Liver (tissue), 9 donors: ENCODE data around the gene GJC1. TPM values are rescaled to one million over a fixed set of nuclear protein-coding genes. Genes with fewer than 3 reads are reported as not detected.

Source experiments
- DNase-seq: peaks from one replicate; pipeline ENCODE4 v3.0.0-alpha.2; 2017; ENCODE audit warnings: low spot score
- H3K27ac ChIP-seq, 2 donors: one replicate each; pipeline ENCODE4 v1.7.0; 2013; ENCODE audit warnings: inconsistent platforms in 2 of 2, low read length in 2 of 2, control low read depth in 1 of 2, low read depth in 1 of 2, mild to moderate bottlenecking in 1 of 2
- H3K27me3 ChIP-seq, 4 donors: one replicate each; pipeline versions ENCODE4 v1.6.1 to v1.7.0; 2013; ENCODE audit warnings: low read length in 3 of 4, inconsistent platforms in 1 of 4, mild to moderate bottlenecking in 1 of 4, moderate library complexity in 1 of 4; ENCODE audit not compliant: control insufficient read depth in 4 of 4, insufficient read depth in 4 of 4
- H3K36me3 ChIP-seq, 4 donors: one replicate each; pipeline versions ENCODE4 v1.6.1 to v1.7.0; 2013; ENCODE audit warnings: low read length in 3 of 4, mild to moderate bottlenecking in 3 of 4, low read depth in 1 of 4, moderate library complexity in 1 of 4; ENCODE audit not compliant: control insufficient read depth in 4 of 4, insufficient read depth in 3 of 4
- H3K4me1 ChIP-seq, 4 donors: one replicate each; pipeline versions ENCODE4 v1.6.1 to v1.7.0; 2013; ENCODE audit warnings: low read length in 3 of 4, mild to moderate bottlenecking in 3 of 4, moderate library complexity in 1 of 4; ENCODE audit not compliant: control insufficient read depth in 4 of 4, insufficient read depth in 4 of 4
- H3K4me3 ChIP-seq, 3 donors: one replicate each; pipeline versions ENCODE4 v1.6.1 to v1.7.0; 2013; ENCODE audit warnings: low read length in 3 of 3, control low read depth in 1 of 3, low read depth in 1 of 3, mild to moderate bottlenecking in 1 of 3
- H3K9ac ChIP-seq, 2 donors: one replicate each; pipeline ENCODE4 v1.7.0; 2013; ENCODE audit warnings: low read length in 2 of 2, mild to moderate bottlenecking in 2 of 2, moderate library complexity in 2 of 2, control low read depth in 1 of 2, low read depth in 1 of 2
- H3K9me3 ChIP-seq, 4 donors: one replicate each; pipeline versions ENCODE4 v1.6.1 to v1.7.0; 2013; ENCODE audit warnings: low read length in 3 of 4; ENCODE audit not compliant: control insufficient read depth in 4 of 4
- CTCF ChIP-seq: fragments of 150-350 bp; IDR thresholded peaks from 2 replicates; pipeline ENCODE4 v1.5.1; 2017; ENCODE audit warnings: improper control_type of control experiment, low read depth, low read length; ENCODE audit not compliant: missing input control
- EGR1 ChIP-seq, 2 donors: IDR thresholded peaks; 2 replicates each; pipeline ENCODE4 v1.6.1; 2016 to 2018; ENCODE audit warnings: antibody characterized with exemption in 2 of 2, low read depth in 2 of 2
- FOXA1 ChIP-seq: IDR thresholded peaks from 2 replicates; pipeline ENCODE4 v1.6.1; 2016; ENCODE audit warnings: antibody characterized with exemption
- FOXA2 ChIP-seq: IDR thresholded peaks from 2 replicates; pipeline ENCODE4 v1.6.1; 2016; ENCODE audit warnings: antibody characterized with exemption
- GABPA ChIP-seq, 2 donors: IDR thresholded peaks in 1 of 2; conservative IDR thresholded peaks in 1 of 2; 2 replicates each; pipeline ENCODE4 v1.6.1; 2016; ENCODE audit warnings: antibody characterized with exemption in 2 of 2, mild to moderate bottlenecking in 1 of 2, moderate library complexity in 1 of 2
- HNF4G ChIP-seq: IDR thresholded peaks from 2 replicates; pipeline ENCODE4 v1.6.1; 2016; ENCODE audit warnings: antibody characterized with exemption
- NR2F2 ChIP-seq: IDR thresholded peaks from 2 replicates; pipeline ENCODE4 v1.6.1; 2016; ENCODE audit warnings: antibody characterized with exemption
- RAD21 ChIP-seq, 2 donors: IDR thresholded peaks; 2 replicates each; pipeline ENCODE4 v1.6.1; 2016; ENCODE audit warnings: antibody characterized with exemption in 2 of 2, mild to moderate bottlenecking in 2 of 2
- RXRA ChIP-seq, 2 donors: IDR thresholded peaks; 2 replicates each; pipeline ENCODE4 v1.6.1; 2017 to 2018; ENCODE audit warnings: antibody characterized with exemption in 2 of 2, mild to moderate bottlenecking in 1 of 2
- SP1 ChIP-seq: IDR thresholded peaks from 2 replicates; pipeline ENCODE4 v1.6.1; 2018; ENCODE audit warnings: antibody characterized with exemption, mild to moderate bottlenecking
- TAF1 ChIP-seq: conservative IDR thresholded peaks from 2 replicates; pipeline ENCODE4 v1.6.1; 2016; ENCODE audit warnings: antibody characterized with exemption, mild to moderate bottlenecking
- ZBTB33 ChIP-seq: IDR thresholded peaks from 2 replicates; pipeline ENCODE4 v1.6.1; 2016; ENCODE audit warnings: antibody characterized with exemption
- WGBS: extraction: QIAGEN DNeasy Blood & Tissue Kit; methylation state at CpG from one replicate; pipeline ENCODE4 v1.1.7; 2013; 5-methylcytosine and 5-hydroxymethylcytosine counted together
- polyA plus RNA-seq, 2 donors: library from polyadenylated mRNA; stranded (reverse) in 1 of 2; unstranded in 1 of 2; fragments of 200-250 nt in 1 of 2; fragments of >200 nt in 1 of 2; fragmentation: Nextera tagmentation in 1 of 2; extraction: Ambion mirVana in 1 of 2; gene quantifications; one replicate each; pipeline versions ENCODE4 v1.2.1 to v1.2.3, GENCODE V29; 2013 to 2015
- total RNA-seq, 2 donors: library from RNA; depleted of rRNA; stranded (reverse); fragments of >200 nt; gene quantifications; one replicate each; pipeline ENCODE4 v1.2.3, GENCODE V29; 2014
- TF ChIP-seq, protein P1 (sequence below): IDR thresholded peaks from 2 replicates; pipeline ENCODE4 v1.6.1; 2016; ENCODE audit warnings: antibody characterized with exemption
- TF ChIP-seq, protein P2 (sequence below): IDR thresholded peaks from 2 replicates; pipeline ENCODE4 v1.6.1; 2016; ENCODE audit warnings: antibody characterized with exemption, mild to moderate bottlenecking
- donor health status: healthy.
- donor health status: healthy.
- donor health status: healthy.
- donor health status: healthy.
- donor health status: healthy.

Gene GJC1
- total and polyA plus RNA-seq, 4 donors = 0.17 to 1.4 (median 0.77) TPM

- no peak overlapping the region for H3K9ac ChIP-seq
- H3K9me3 ChIP-seq = no peaks in the 10 kb centered on the region
- H3K4me1 ChIP-seq = peaks cover 0 to 8% (median 5%) of the 10 kb centered on the region in 4 donors
- H3K27ac ChIP-seq = no peak overlapping the region
- no peaks in the 10 kb centered on the region for H3K27me3 ChIP-seq
- DNase-seq = no peak
- TF ChIP-seq EGR1 (IDR thresholded peaks at IDR 0.05; ENCODE audit: low read depth in 2 of 2) = no peak
- no peak overlapping the region for H3K4me3 ChIP-seq
- WGBS = 91% methylated on average over 6 of the region's 6 CpGs
- H3K36me3 ChIP-seq = peaks cover 12 to 72% (median 43%) of the 10 kb centered on the region in 4 donors
Observed at GRCh38 chr17:44865931-44866330, 35.8 kb upstream of the GJC1 start.

DNA sequence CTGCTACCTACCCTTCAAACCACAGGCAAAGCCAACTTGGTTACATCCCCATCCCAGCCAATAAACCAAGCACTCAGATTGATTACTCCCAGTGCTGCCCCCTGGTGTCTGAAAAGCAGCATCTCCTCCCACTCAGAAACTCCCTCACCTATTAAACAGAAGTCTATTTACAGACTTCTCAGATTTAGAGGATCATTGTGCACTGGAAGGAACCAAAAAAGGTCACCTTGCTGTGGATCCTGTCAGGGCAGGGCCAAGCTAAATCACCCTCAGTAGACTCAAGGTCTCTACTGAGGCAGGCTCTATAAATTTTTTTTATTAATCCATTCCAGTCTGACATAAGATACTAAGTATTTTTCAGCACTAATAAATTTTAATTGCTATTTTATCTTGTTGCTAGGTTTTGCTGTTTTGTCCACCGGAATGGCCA is 35.2 kb upstream of the GJC1 start:
- TF ChIP-seq SP1 = no peak
- TF ChIP-seq FOXA1 = no peak
- TF ChIP-seq ZBTB33 = no peak
- TF ChIP-seq NR2F2 = no peak
- no peak for TF ChIP-seq RXRA (IDR thresholded peaks at IDR 0.05)
- TF ChIP-seq TAF1 = no peak
- peak; percentile 90 for TF ChIP-seq CTCF
- no peak for TF ChIP-seq GABPA (IDR thresholded peaks at IDR 0.05 in 1 of 2, conservative IDR thresholded peaks at IDR 0.05 in 1 of 2)
- TF ChIP-seq, protein P1, sequence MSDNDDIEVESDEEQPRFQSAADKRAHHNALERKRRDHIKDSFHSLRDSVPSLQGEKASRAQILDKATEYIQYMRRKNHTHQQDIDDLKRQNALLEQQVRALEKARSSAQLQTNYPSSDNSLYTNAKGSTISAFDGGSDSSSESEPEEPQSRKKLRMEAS = no peak
- TF ChIP-seq, protein P2, sequence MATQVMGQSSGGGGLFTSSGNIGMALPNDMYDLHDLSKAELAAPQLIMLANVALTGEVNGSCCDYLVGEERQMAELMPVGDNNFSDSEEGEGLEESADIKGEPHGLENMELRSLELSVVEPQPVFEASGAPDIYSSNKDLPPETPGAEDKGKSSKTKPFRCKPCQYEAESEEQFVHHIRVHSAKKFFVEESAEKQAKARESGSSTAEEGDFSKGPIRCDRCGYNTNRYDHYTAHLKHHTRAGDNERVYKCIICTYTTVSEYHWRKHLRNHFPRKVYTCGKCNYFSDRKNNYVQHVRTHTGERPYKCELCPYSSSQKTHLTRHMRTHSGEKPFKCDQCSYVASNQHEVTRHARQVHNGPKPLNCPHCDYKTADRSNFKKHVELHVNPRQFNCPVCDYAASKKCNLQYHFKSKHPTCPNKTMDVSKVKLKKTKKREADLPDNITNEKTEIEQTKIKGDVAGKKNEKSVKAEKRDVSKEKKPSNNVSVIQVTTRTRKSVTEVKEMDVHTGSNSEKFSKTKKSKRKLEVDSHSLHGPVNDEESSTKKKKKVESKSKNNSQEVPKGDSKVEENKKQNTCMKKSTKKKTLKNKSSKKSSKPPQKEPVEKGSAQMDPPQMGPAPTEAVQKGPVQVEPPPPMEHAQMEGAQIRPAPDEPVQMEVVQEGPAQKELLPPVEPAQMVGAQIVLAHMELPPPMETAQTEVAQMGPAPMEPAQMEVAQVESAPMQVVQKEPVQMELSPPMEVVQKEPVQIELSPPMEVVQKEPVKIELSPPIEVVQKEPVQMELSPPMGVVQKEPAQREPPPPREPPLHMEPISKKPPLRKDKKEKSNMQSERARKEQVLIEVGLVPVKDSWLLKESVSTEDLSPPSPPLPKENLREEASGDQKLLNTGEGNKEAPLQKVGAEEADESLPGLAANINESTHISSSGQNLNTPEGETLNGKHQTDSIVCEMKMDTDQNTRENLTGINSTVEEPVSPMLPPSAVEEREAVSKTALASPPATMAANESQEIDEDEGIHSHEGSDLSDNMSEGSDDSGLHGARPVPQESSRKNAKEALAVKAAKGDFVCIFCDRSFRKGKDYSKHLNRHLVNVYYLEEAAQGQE = no peak
- no peak for TF ChIP-seq EGR1 (IDR thresholded peaks at IDR 0.05; ENCODE audit: low read depth in 2 of 2)
- TF ChIP-seq FOXA2 = no peak
- TF ChIP-seq RAD21 (IDR thresholded peaks at IDR 0.05) = peak; percentile 76 to 83
- TF ChIP-seq HNF4G = no peak
- DNase-seq = peak; percentile 70
- H3K36me3 ChIP-seq = peaks cover 15 to 73% (median 43%) of the 10 kb centered on the region in 4 donors
- 70% methylated on average over 1 of the region's 1 CpG for WGBS
- no peaks in the 10 kb centered on the region for H3K27me3 ChIP-seq
- H3K27ac ChIP-seq = no peak overlapping the region
- no peak overlapping the region for H3K9ac ChIP-seq
- H3K4me1 ChIP-seq = peaks cover 0 to 8% (median 5%) of the 10 kb centered on the region in 4 donors
- H3K9me3 ChIP-seq = no peaks in the 10 kb centered on the region
- H3K4me3 ChIP-seq = no peak overlapping the region
